HCT116 (cell line): ENCODE results near the gene DVL1. TPM values are rescaled to one million over a fixed set of nuclear protein-coding genes. Genes with fewer than 3 reads are reported as not detected.
A peak's percentile ranks its signal among the peaks of the same experiment; 100 is the strongest.

Experiments
- ATAC-seq: fragments of 200-7000 bp; cut with Tn5 transposase; 2 replicates; pipeline ENCODE4 v1.9.1; 2020; ENCODE audit warnings: mild to moderate bottlenecking, moderate library complexity
- BruUV-seq: library from RNA; stranded (reverse); fragments of 400-500 nt; replicated peaks from 2 replicates; lab custom pipeline; 2021; lab: Mats Ljungman, UMichigan
- CTCF ChIA-PET: fragments of 300-600 bp; sonication (Branson Sonifier 250); formaldehyde crosslinking; loops from one replicate; lab custom pipeline; 2021; ENCODE audit warnings: antibody characterized with exemption; lab: Charles Lee
- POLR2A ChIA-PET: fragments of 300-600, 350-600 bp; sonication (Branson Sonifier 250); formaldehyde crosslinking; loops from one replicate; lab custom pipeline; 2021; ENCODE audit warnings: antibody characterized with exemption; lab: Charles Lee
- RAD21 ChIA-PET, 2 experiments: fragments of 300-600 bp; sonication (Branson Sonifier 250); formaldehyde crosslinking; loops; one replicate each; lab custom pipeline; 2023; ENCODE audit warnings: low total read pairs in 2 of 2; ENCODE audit not compliant: uncharacterized antibody in 2 of 2, unreplicated experiment in 2 of 2, low non-redundant PET in 1 of 2; lab: Charles Lee
- DNase-seq: peaks from one replicate; pipeline ENCODE4 v3.0.0-alpha.2; 2010; ENCODE audit warnings: low read depth, low spot score
- H2AFZ ChIP-seq: fragments of 200-600 bp; shearing (Covaris generic), sonication (generic); 2 replicates; pipeline ENCODE4 v1.6.1; 2017; ENCODE audit warnings: low read depth, mixed run types, mixed read lengths, antibody characterized with exemption, low read length; ENCODE audit not compliant: poor library complexity, severe bottlenecking
- H3K27ac ChIP-seq: 2 replicates; pipeline ENCODE4 v1.5.1; 2012; ENCODE audit warnings: low read depth, low read length
- H3K27me3 ChIP-seq: fragments of 200-600 bp; sonication (generic); 2 replicates; pipeline ENCODE4 v1.6.1; 2016; ENCODE audit warnings: mixed run types, low read length, mixed read lengths; ENCODE audit not compliant: insufficient read depth
- H3K36me3 ChIP-seq, 2 experiments: fragments of 200-500 bp in 1 of 2; fragments of 200-600 bp in 1 of 2; sonication (Bioruptor generic) in 1 of 2; sonication (generic) in 1 of 2; 2 replicates each; pipeline versions ENCODE4 v1.5.1 to v1.6.1; 2014 to 2016; ENCODE audit warnings: low read length in 2 of 2, inconsistent platforms in 1 of 2, mixed read lengths in 1 of 2, mixed run types in 1 of 2; ENCODE audit not compliant: insufficient read depth in 2 of 2, control insufficient read depth in 1 of 2
- H3K4me1 ChIP-seq, 2 experiments: fragments of 200-600 bp in 1 of 2; sonication (generic) in 1 of 2; 2 replicates each; pipeline versions ENCODE4 v1.5.1 to v1.6.1; 2012 to 2017; ENCODE audit warnings: low read length in 2 of 2, inconsistent platforms in 1 of 2, mild to moderate bottlenecking in 1 of 2, mixed read lengths in 1 of 2, mixed run types in 1 of 2, moderate library complexity in 1 of 2; ENCODE audit not compliant: insufficient read depth in 2 of 2, control insufficient read depth in 1 of 2
- H3K4me2 ChIP-seq: fragments of 200-600 bp; sonication (generic); 2 replicates; pipeline ENCODE4 v1.6.1; 2017; ENCODE audit warnings: mixed run types, low read length, mixed read lengths
- H3K4me3 ChIP-seq, 2 experiments: fragments of 200-600 bp in 1 of 2; sonication (generic) in 1 of 2; replicated peaks in 1 of 2; 2 replicates each; pipeline ENCODE4 v1.5.1; 2011 to 2016; ENCODE audit warnings: low read length in 2 of 2, control low read depth in 1 of 2, low read depth in 1 of 2, mild to moderate bottlenecking in 1 of 2, mixed read lengths in 1 of 2, mixed run types in 1 of 2
- H3K79me2 ChIP-seq: fragments of 200-600 bp; sonication (generic); 2 replicates; pipeline ENCODE4 v1.6.1; 2017; ENCODE audit warnings: mild to moderate bottlenecking, mixed run types, low read length, moderate library complexity, mixed read lengths; ENCODE audit not compliant: insufficient read depth
- H3K9ac ChIP-seq: fragments of 200-600 bp; sonication (generic); 2 replicates; pipeline ENCODE4 v1.6.1; 2016; ENCODE audit warnings: low read length, mixed read lengths
- H3K9me2 ChIP-seq: fragments of 200-600 bp; sonication (generic), shearing (Covaris generic); 2 replicates; pipeline ENCODE4 v1.6.1; 2017; ENCODE audit warnings: mixed run types, mild to moderate bottlenecking, moderate library complexity; ENCODE audit not compliant: insufficient read depth
- H3K9me3 ChIP-seq, 2 experiments: fragments of 200-500 bp in 1 of 2; fragments of 200-600 bp in 1 of 2; sonication (Bioruptor generic) in 1 of 2; sonication (generic) in 1 of 2; 2 replicates each; pipeline ENCODE4 v1.6.1; 2014 to 2017; ENCODE audit warnings: low read length in 2 of 2, mixed read lengths in 2 of 2, inconsistent platforms in 1 of 2, low read depth in 1 of 2, mild to moderate bottlenecking in 1 of 2, mixed run types in 1 of 2, moderate library complexity in 1 of 2; ENCODE audit not compliant: control insufficient read depth in 1 of 2, insufficient read depth in 1 of 2
- H4K20me1 ChIP-seq: fragments of 200-600 bp; sonication (generic), shearing (Covaris generic); 2 replicates; pipeline ENCODE4 v1.6.1; 2017; ENCODE audit warnings: mixed run types, mild to moderate bottlenecking, moderate library complexity; ENCODE audit not compliant: insufficient read depth
- CBX3 ChIP-seq: IDR thresholded peaks from 2 replicates; pipeline ENCODE4 v1.6.1; 2012; ENCODE audit warnings: low read depth
- CTCF ChIP-seq, 3 experiments: fragments of 200-600 bp in 1 of 3; sonication (generic) in 1 of 3; IDR thresholded peaks in 2 of 3; conservative IDR thresholded peaks in 1 of 3; 2 replicates each; pipeline ENCODE4 v1.5.1; 2012 to 2017; ENCODE audit warnings: low read depth in 2 of 3, low read length in 2 of 3, antibody characterized with exemption in 1 of 3, borderline replicate concordance in 1 of 3, control low read depth in 1 of 3, mild to moderate bottlenecking in 1 of 3, mixed read lengths in 1 of 3, mixed run types in 1 of 3, moderate library complexity in 1 of 3; ENCODE audit not compliant: insufficient read depth in 1 of 3
- ELF1 ChIP-seq: IDR thresholded peaks from 2 replicates; pipeline ENCODE4 v1.6.1; 2012; ENCODE audit warnings: low read depth, borderline replicate concordance
- EZH2phosphoT487 ChIP-seq: fragments of 200-600 bp; IDR thresholded peaks from 2 replicates; pipeline ENCODE4 v1.6.1; 2018; ENCODE audit warnings: antibody characterized with exemption, borderline replicate concordance
- FOSL1 ChIP-seq: IDR thresholded peaks from 2 replicates; pipeline ENCODE4 v1.6.1; 2012; ENCODE audit warnings: low read depth
- JUND ChIP-seq: IDR thresholded peaks from 2 replicates; pipeline ENCODE4 v1.6.1; 2012
- POLR2AphosphoS5 ChIP-seq: IDR thresholded peaks from 2 replicates; pipeline ENCODE4 v1.6.1; 2011; ENCODE audit warnings: mild to moderate bottlenecking, low read depth, low read length, moderate library complexity
- RAD21 ChIP-seq: IDR thresholded peaks from 2 replicates; pipeline ENCODE4 v1.6.1; 2012; ENCODE audit warnings: low read depth, mild to moderate bottlenecking
- SP1 ChIP-seq: IDR thresholded peaks from 2 replicates; pipeline ENCODE4 v1.6.1; 2012; ENCODE audit warnings: low read depth
- SRF ChIP-seq: IDR thresholded peaks from 2 replicates; pipeline ENCODE4 v1.6.1; 2012; ENCODE audit warnings: low read depth
- intact Hi-C: fragments of 100-400 bp; cut with micrococcal nuclease; formaldehyde crosslinking; loops from 2 replicates; pipeline ENCODE4 v1.10.0; 2022
- total RNA-seq: library from RNA; stranded (reverse); gene quantifications from one replicate; pipeline ENCODE4 v1.2.1, GENCODE V29; 2021; ENCODE audit not compliant: unreplicated experiment
- TF ChIP-seq, protein P1 (sequence below): IDR thresholded peaks from 2 replicates; pipeline ENCODE4 v1.6.1; 2012
- TF ChIP-seq, protein P2 (sequence below): IDR thresholded peaks from 2 replicates; pipeline ENCODE4 v1.6.1; 2012
- TF ChIP-seq, protein P3 (sequence below): IDR thresholded peaks from 2 replicates; pipeline ENCODE4 v1.6.1; 2011; ENCODE audit warnings: mild to moderate bottlenecking, low read length, moderate library complexity; ENCODE audit not compliant: insufficient replicate concordance; ENCODE audit errors: extremely low read depth

DVL1 gene
- total RNA-seq, 1 experiment from 2014 or later, result 160 TPM

- POLR2A ChIA-PET, result interaction anchor here (0.5 to 1.1 kb wide), 2 partner anchors 24 to 71 kb away, joined by 3 read pairs; no protein-coding TSS in a partner anchor
- peaks cover 0 to 4% of the 10 kb centered on the region in 2 experiments; a peak in 1 of 4 replicates for H3K9me3 ChIP-seq
- RAD21 ChIA-PET, result interaction anchor here in 1 of 2 experiments (1.1 kb wide), 1 partner anchor 12 kb away, joined by 3 read pairs; no protein-coding TSS in a partner anchor
- peaks cover 29% of the 10 kb centered on the region for H3K79me2 ChIP-seq
- TF ChIP-seq CBX3 (no peak), SRF (no peak), JUND (no peak), CTCF (IDR thresholded peaks at IDR 0.05 in 2 of 3, conservative IDR thresholded peaks at IDR 0.05 in 1 of 3; ENCODE audit: borderline replicate concordance in 1 of 3, insufficient read depth in 1 of 3, low read depth in 2 of 3, low read length in 2 of 3) (peak; percentile 86 to 97 (median 87)), FOSL1 (no peak), EZH2phosphoT487 (no peak), ELF1 (no peak), POLR2AphosphoS5 (peak; percentile 22; the same call in 1 of the 2 replicates), RAD21 (peak; percentile 80), SP1 (no peak)
- TF ChIP-seq, protein P1, sequence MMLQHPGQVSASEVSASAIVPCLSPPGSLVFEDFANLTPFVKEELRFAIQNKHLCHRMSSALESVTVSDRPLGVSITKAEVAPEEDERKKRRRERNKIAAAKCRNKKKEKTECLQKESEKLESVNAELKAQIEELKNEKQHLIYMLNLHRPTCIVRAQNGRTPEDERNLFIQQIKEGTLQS, result no peak
- TF ChIP-seq, protein P2, sequence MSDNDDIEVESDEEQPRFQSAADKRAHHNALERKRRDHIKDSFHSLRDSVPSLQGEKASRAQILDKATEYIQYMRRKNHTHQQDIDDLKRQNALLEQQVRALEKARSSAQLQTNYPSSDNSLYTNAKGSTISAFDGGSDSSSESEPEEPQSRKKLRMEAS, result no peak
- TF ChIP-seq, protein P3, sequence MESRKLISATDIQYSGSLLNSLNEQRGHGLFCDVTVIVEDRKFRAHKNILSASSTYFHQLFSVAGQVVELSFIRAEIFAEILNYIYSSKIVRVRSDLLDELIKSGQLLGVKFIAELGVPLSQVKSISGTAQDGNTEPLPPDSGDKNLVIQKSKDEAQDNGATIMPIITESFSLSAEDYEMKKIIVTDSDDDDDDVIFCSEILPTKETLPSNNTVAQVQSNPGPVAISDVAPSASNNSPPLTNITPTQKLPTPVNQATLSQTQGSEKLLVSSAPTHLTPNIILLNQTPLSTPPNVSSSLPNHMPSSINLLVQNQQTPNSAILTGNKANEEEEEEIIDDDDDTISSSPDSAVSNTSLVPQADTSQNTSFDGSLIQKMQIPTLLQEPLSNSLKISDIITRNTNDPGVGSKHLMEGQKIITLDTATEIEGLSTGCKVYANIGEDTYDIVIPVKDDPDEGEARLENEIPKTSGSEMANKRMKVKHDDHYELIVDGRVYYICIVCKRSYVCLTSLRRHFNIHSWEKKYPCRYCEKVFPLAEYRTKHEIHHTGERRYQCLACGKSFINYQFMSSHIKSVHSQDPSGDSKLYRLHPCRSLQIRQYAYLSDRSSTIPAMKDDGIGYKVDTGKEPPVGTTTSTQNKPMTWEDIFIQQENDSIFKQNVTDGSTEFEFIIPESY, result no peak
- CTCF ChIA-PET, result interaction anchor here (0.6 kb wide), 1 partner anchor 134 kb away, joined by 3 read pairs; no protein-coding TSS in a partner anchor
- peaks cover 0 to 11% of the 10 kb centered on the region in 2 experiments; a peak in 1 of 4 replicates for H3K36me3 ChIP-seq
- no peak overlapping the region for H3K4me3 ChIP-seq
- peak; percentile 52 for ATAC-seq
- H3K4me2 ChIP-seq, result peak overlapping the region; percentile 8
- intact Hi-C loops, result no loop called here
- no peak overlapping the region for H3K9ac ChIP-seq
- H4K20me1 ChIP-seq, result no peaks in the 10 kb centered on the region
- peak overlapping the region; percentile 27; the same call in 1 of the 2 replicates for H3K27ac ChIP-seq
- H3K9me2 ChIP-seq, result no peaks in the 10 kb centered on the region
- H3K4me1 ChIP-seq, result peaks cover 14 to 33% of the 10 kb centered on the region in 2 experiments
- no peaks in the 10 kb centered on the region for H3K27me3 ChIP-seq
- no TSS peak for BruUV-seq
- DNase-seq, result no peak
- no peak overlapping the region for H2AFZ ChIP-seq
These were observed 22.8 kb upstream of the DVL1 start for GRCh38 chr1:1371746-1372711.
